Sigmoid colon (tissue), 7 donors: ENCODE results near the gene TMEM19. TPM values are rescaled to one million over a fixed set of nuclear protein-coding genes. Genes with fewer than 3 reads are reported as not detected.

Experiments used
- DNase-seq: peaks from one replicate; pipeline ENCODE4 v3.0.0-alpha.2; 2019
- H3K27ac ChIP-seq, 4 donors: fragments of 200-600 bp; sonication (generic); one replicate each; pipeline ENCODE4 v1.5.1; 2016 to 2019; ENCODE audit warnings: mild to moderate bottlenecking in 1 of 4
- H3K27me3 ChIP-seq, 3 donors: fragments of 200-600 bp; sonication (generic); one replicate each; pipeline ENCODE4 v1.5.1; 2019; ENCODE audit warnings: mild to moderate bottlenecking in 1 of 3
- H3K36me3 ChIP-seq, 4 donors: fragments of 200-600 bp; sonication (generic); one replicate each; pipeline ENCODE4 v1.5.1; 2016 to 2019
- H3K4me1 ChIP-seq, 4 donors: fragments of 200-600 bp; sonication (generic); one replicate each; pipeline ENCODE4 v1.5.1; 2017 to 2019
- H3K4me3 ChIP-seq, 4 donors: fragments of 200-600 bp; sonication (generic); one replicate each; pipeline ENCODE4 v1.5.1; 2017 to 2019; ENCODE audit warnings: mild to moderate bottlenecking in 2 of 4, moderate library complexity in 1 of 4
- H3K9me3 ChIP-seq, 4 donors: fragments of 200-600 bp in 3 of 4; sonication (generic) in 3 of 4; one replicate each; pipeline versions ENCODE4 v1.5.1 to v1.6.1; 2013 to 2019
- CTCF ChIP-seq, 4 experiments: fragments of 450-650 bp in 3 of 4; fragments of 200-600 bp in 1 of 4; IDR thresholded peaks; one replicate each; pipeline ENCODE4 v1.5.1; 2016 to 2019; ENCODE audit warnings: antibody characterized with exemption in 4 of 4, mild to moderate bottlenecking in 3 of 4, moderate library complexity in 2 of 4
- EP300 ChIP-seq, 4 donors: sonication (generic); formaldehyde crosslinking; IDR thresholded peaks; one replicate each; pipeline ENCODE4 v1.6.1; 2017; ENCODE audit warnings: antibody characterized with exemption in 4 of 4
- POLR2A ChIP-seq, 2 donors: fragments of 450-650 bp; IDR thresholded peaks; one replicate each; pipeline ENCODE4 v1.6.1; 2016; ENCODE audit warnings: antibody characterized with exemption in 2 of 2, mild to moderate bottlenecking in 2 of 2, moderate library complexity in 2 of 2
- POLR2AphosphoS5 ChIP-seq, 4 donors: sonication (generic); formaldehyde crosslinking; IDR thresholded peaks; one replicate each; pipeline ENCODE4 v1.6.1; 2017; ENCODE audit warnings: antibody characterized with exemption in 4 of 4
- WGBS, 2 donors: extraction: QIAGEN DNeasy Blood & Tissue Kit; methylation state at CpG; one replicate each; pipeline ENCODE4 v1.1.7; 2013; 5-methylcytosine and 5-hydroxymethylcytosine counted together
- intact Hi-C: fragments of 100-400 bp; cut with DNase I; formaldehyde crosslinking; loops from one replicate; pipeline ENCODE4 v1.15.1; 2023
- polyA plus RNA-seq, 3 donors: library from polyadenylated mRNA; stranded (reverse); fragments of 200-250 nt; gene quantifications; one replicate each; pipeline ENCODE4 v1.2.3, GENCODE V29; 2013
- total RNA-seq, 4 donors: library from RNA; depleted of rRNA; stranded (reverse); fragments of >200 nt; gene quantifications; one replicate each; pipeline ENCODE4 v1.1.0, GENCODE V29; 2016
- donor health status: healthy with polysubstance abuse.
- donor health status: Bipolar disorder and iron deficiency.
- donor health status: healthy.

The TMEM19 gene
- total and polyA plus RNA-seq, 7 donors = 3.6 to 23.5 (median 12.1) TPM

- no peak overlapping the region for H3K4me3 ChIP-seq
- no peaks in the 10 kb centered on the region for H3K27me3 ChIP-seq
- 84 to 90% methylated on average over 4 of the region's 4 CpGs for WGBS, 2 donors
- no peak for DNase-seq
- no peak for TF ChIP-seq POLR2AphosphoS5 (IDR thresholded peaks at IDR 0.05)
- TF ChIP-seq EP300 (IDR thresholded peaks at IDR 0.05) = no peak
- TF ChIP-seq CTCF (IDR thresholded peaks at IDR 0.05) = no peak
- TF ChIP-seq POLR2A (IDR thresholded peaks at IDR 0.05) = no peak
- intact Hi-C loops = no loop called here
- peaks cover 3 to 59% (median 12%) of the 10 kb centered on the region in 4 donors for H3K36me3 ChIP-seq
- peaks cover 0 to 4% (median 2%) of the 10 kb centered on the region in 4 donors for H3K4me1 ChIP-seq
- no peak overlapping the region for H3K27ac ChIP-seq
- H3K9me3 ChIP-seq = no peaks in the 10 kb centered on the region
Measured at GRCh38 chr12:71648537-71648936, 37.3 kb upstream of the TMEM19 start.

GRCh38 chr12:71649401-71649800 lies 36.5 kb upstream of the TMEM19 start:
- Histone ChIP-seq H3K27me3 (no peaks in the 10 kb centered on the region), H3K27ac (no peak overlapping the region), H3K4me3 (no peak overlapping the region), H3K9me3 (no peaks in the 10 kb centered on the region), H3K4me1 (peaks cover 0 to 10% (median 2%) of the 10 kb centered on the region in 4 donors), H3K36me3 (peaks cover 2 to 57% (median 6%) of the 10 kb centered on the region in 4 donors)
- intact Hi-C loops = no loop called here
- DNase-seq = no peak
- 91% methylated on average over 2 of the region's 2 CpGs for WGBS, 2 donors
- TF ChIP-seq POLR2AphosphoS5 (IDR thresholded peaks at IDR 0.05) (no peak), POLR2A (IDR thresholded peaks at IDR 0.05) (no peak), CTCF (IDR thresholded peaks at IDR 0.05) (no peak), EP300 (IDR thresholded peaks at IDR 0.05) (no peak)

- Histone ChIP-seq H3K4me3 (no peak overlapping the region), H3K4me1 (peaks cover 0 to 26% (median 12%) of the 10 kb centered on the region in 4 donors), H3K9me3 (no peaks in the 10 kb centered on the region), H3K27ac (no peak overlapping the region), H3K27me3 (no peaks in the 10 kb centered on the region), H3K36me3 (peaks cover 0 to 51% (median 3%) of the 10 kb centered on the region in 4 donors)
- no peak for TF ChIP-seq CTCF (IDR thresholded peaks at IDR 0.05)
- TF ChIP-seq POLR2AphosphoS5 (IDR thresholded peaks at IDR 0.05) = no peak
- TF ChIP-seq POLR2A (IDR thresholded peaks at IDR 0.05) = no peak
- DNase-seq = no peak
- intact Hi-C loops = no loop called here
- 85 to 89% methylated on average over 1 of the region's 1 CpG for WGBS, 2 donors
Measured at GRCh38 chr12:71652656-71653055, 33.2 kb upstream of the TMEM19 start.

- intact Hi-C loops = no loop called here
Measured at GRCh38 chr12:71653137-71653536, 32.7 kb upstream of the TMEM19 start.

More at GRCh38 chr12:71653137-71653536, 32.7 kb upstream of the TMEM19 start:
- Histone ChIP-seq H3K27me3 (no peaks in the 10 kb centered on the region), H3K36me3 (peaks cover 0 to 56% (median 5%) of the 10 kb centered on the region in 4 donors), H3K9me3 (no peaks in the 10 kb centered on the region), H3K4me1 (peaks cover 0 to 25% (median 11%) of the 10 kb centered on the region in 4 donors), H3K27ac (no peak overlapping the region), H3K4me3 (no peak overlapping the region)
- no peak for TF ChIP-seq POLR2AphosphoS5 (IDR thresholded peaks at IDR 0.05)
- TF ChIP-seq POLR2A (IDR thresholded peaks at IDR 0.05) = no peak
- no peak for TF ChIP-seq CTCF (IDR thresholded peaks at IDR 0.05)
- TF ChIP-seq EP300 (IDR thresholded peaks at IDR 0.05) = no peak
- no peak for DNase-seq
- 96 to 97% methylated on average over 2 of the region's 2 CpGs for WGBS, 2 donors
